PC-3 (cell line): ENCODE measurements around the gene NFATC2.

Source experiments
- EZH2 ChIP-seq: fragments of 300-600 bp; sonication (generic); IDR thresholded peaks from one replicate; pipeline ENCODE4 v1.6.1; 2017; ENCODE audit warnings: antibody characterized with exemption, mild to moderate bottlenecking, low read length; ENCODE audit not compliant: unreplicated experiment
- TF ChIP-seq, protein P1 (sequence below): fragments of 300-600 bp; sonication (generic); conservative IDR thresholded peaks from 2 replicates; pipeline ENCODE4 v1.5.1; 2017; ENCODE audit warnings: antibody characterized with exemption, low read depth, mild to moderate bottlenecking, low read length

DNA sequence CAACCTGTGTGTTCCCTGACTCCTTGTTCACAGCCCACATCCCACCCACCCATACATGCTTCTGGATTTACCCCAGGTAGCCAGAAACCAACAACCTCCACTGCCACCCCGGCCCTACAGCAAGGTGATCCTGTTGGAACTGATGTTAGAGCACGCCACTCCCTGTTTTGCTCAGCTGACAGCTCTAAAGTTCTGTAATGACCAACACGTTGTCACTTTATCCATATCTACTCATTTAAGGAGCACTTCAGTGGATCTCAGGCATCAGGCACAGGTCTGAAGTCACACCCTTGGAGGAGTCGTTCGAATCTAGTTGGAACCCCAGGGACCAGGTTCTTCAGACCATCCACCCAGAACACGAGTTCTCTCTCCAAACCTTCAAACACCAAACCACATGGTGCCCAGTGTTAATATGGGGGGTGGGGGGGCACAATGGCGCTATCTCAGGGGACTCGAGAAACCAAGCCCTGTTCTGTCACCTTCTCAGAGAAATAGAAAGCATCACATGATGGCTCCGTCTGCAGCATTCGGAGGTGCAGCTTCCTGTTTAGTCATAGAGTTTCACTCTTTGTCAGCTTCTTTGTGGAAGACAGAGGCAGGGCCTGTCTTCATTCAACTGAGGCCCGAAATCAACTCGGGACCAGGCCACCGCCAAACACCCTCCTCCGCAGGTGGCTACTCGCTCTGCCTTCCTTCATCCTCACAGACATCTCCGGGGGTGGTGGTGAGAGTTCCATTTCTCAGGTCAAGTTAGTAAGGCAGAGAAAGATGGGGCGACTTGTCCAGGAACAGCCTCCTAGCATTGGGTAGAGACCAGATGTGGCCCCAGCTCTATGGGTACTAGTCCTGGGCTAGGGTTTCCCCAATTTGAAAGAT lies 142.2 kb downstream of the NFATC2 start:
- TF ChIP-seq, protein P1, sequence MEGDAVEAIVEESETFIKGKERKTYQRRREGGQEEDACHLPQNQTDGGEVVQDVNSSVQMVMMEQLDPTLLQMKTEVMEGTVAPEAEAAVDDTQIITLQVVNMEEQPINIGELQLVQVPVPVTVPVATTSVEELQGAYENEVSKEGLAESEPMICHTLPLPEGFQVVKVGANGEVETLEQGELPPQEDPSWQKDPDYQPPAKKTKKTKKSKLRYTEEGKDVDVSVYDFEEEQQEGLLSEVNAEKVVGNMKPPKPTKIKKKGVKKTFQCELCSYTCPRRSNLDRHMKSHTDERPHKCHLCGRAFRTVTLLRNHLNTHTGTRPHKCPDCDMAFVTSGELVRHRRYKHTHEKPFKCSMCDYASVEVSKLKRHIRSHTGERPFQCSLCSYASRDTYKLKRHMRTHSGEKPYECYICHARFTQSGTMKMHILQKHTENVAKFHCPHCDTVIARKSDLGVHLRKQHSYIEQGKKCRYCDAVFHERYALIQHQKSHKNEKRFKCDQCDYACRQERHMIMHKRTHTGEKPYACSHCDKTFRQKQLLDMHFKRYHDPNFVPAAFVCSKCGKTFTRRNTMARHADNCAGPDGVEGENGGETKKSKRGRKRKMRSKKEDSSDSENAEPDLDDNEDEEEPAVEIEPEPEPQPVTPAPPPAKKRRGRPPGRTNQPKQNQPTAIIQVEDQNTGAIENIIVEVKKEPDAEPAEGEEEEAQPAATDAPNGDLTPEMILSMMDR: no peak
- TF ChIP-seq EZH2: no peak
